SU-DHL-6 (cell line): ENCODE results near the gene PRKN.

Experiments
- H2AFZ ChIP-seq: fragments of 200-600 bp; sonication (generic); 2 replicates; pipeline ENCODE4 v1.6.1; 2014; ENCODE audit warnings: low read depth, mild to moderate bottlenecking, moderate library complexity, mixed read lengths, antibody characterized with exemption, low read length; ENCODE audit not compliant: severe bottlenecking
- H3F3A ChIP-seq: fragments of 200-600 bp; shearing (Covaris generic); 2 replicates; pipeline ENCODE4 v1.6.0; 2016; ENCODE audit warnings: antibody characterized with exemption, mild to moderate bottlenecking; ENCODE audit not compliant: insufficient read depth
- H3K27ac ChIP-seq: fragments of 200-600 bp; sonication (generic); 2 replicates; pipeline ENCODE4 v1.5.1; 2016; ENCODE audit warnings: low read depth, mild to moderate bottlenecking, low read length, moderate library complexity, mixed read lengths
- H3K27me3 ChIP-seq: fragments of 200-600 bp; sonication (generic), shearing (Covaris generic); 2 replicates; pipeline ENCODE4 v1.6.0; 2014; ENCODE audit warnings: mild to moderate bottlenecking, low read length
- H3K36me3 ChIP-seq: fragments of 200-600 bp; sonication (generic); 2 replicates; pipeline ENCODE4 v1.6.1; 2014; ENCODE audit warnings: mild to moderate bottlenecking, low read length, mixed read lengths
- H3K4me2 ChIP-seq: fragments of 300-600, 200-600 bp; shearing (Covaris generic), sonication (generic); 2 replicates; pipeline ENCODE4 v1.6.0; 2014; ENCODE audit warnings: low read length, low read depth, mild to moderate bottlenecking; ENCODE audit not compliant: poor library complexity, severe bottlenecking
- H3K4me3 ChIP-seq: fragments of 200-600 bp; sonication (generic); 2 replicates; pipeline ENCODE4 v1.5.1; 2014; ENCODE audit warnings: antibody characterized with exemption, low read length, mild to moderate bottlenecking, mixed read lengths; ENCODE audit not compliant: insufficient read depth, poor library complexity, severe bottlenecking
- H3K79me2 ChIP-seq: fragments of 200-600 bp; sonication (generic); 2 replicates; pipeline ENCODE4 v1.6.1; 2014; ENCODE audit warnings: mild to moderate bottlenecking, low read length, moderate library complexity; ENCODE audit not compliant: insufficient read depth
- H3K9ac ChIP-seq: fragments of 200-600 bp; sonication (generic); 2 replicates; pipeline ENCODE4 v1.7.0; 2014; ENCODE audit warnings: mild to moderate bottlenecking, low read length
- H3K9me2 ChIP-seq: fragments of 200-600 bp; sonication (generic); replicated peaks from 2 replicates; pipeline ENCODE4 v1.6.1; 2014; ENCODE audit warnings: low read length; ENCODE audit not compliant: insufficient read depth
- H3K9me3 ChIP-seq: fragments of 200-600 bp; sonication (generic); 2 replicates; pipeline ENCODE4 v1.6.1; 2014; ENCODE audit warnings: low read length, mixed read lengths; ENCODE audit not compliant: insufficient read depth
- H4K20me1 ChIP-seq: fragments of 200-600 bp; sonication (generic); 2 replicates; pipeline ENCODE4 v1.6.1; 2014; ENCODE audit warnings: low read depth, mild to moderate bottlenecking, antibody characterized with exemption, low read length, moderate library complexity, mixed read lengths
- EZH2phosphoT487 ChIP-seq: fragments of 200-600 bp; sonication (generic), shearing (Covaris generic); conservative IDR thresholded peaks from 2 replicates; pipeline ENCODE4 v1.6.1; 2018; ENCODE audit warnings: mild to moderate bottlenecking, antibody characterized with exemption, low read length, moderate library complexity, mixed read lengths
- TF ChIP-seq, protein P1 (sequence below): fragments of 200-600 bp; sonication (generic); IDR thresholded peaks from one replicate; pipeline ENCODE4 v1.5.1; 2017; ENCODE audit warnings: antibody characterized with exemption, mild to moderate bottlenecking, low read length, moderate library complexity; ENCODE audit not compliant: insufficient read depth, poor library complexity, severe bottlenecking

Gene PRKN

DNA sequence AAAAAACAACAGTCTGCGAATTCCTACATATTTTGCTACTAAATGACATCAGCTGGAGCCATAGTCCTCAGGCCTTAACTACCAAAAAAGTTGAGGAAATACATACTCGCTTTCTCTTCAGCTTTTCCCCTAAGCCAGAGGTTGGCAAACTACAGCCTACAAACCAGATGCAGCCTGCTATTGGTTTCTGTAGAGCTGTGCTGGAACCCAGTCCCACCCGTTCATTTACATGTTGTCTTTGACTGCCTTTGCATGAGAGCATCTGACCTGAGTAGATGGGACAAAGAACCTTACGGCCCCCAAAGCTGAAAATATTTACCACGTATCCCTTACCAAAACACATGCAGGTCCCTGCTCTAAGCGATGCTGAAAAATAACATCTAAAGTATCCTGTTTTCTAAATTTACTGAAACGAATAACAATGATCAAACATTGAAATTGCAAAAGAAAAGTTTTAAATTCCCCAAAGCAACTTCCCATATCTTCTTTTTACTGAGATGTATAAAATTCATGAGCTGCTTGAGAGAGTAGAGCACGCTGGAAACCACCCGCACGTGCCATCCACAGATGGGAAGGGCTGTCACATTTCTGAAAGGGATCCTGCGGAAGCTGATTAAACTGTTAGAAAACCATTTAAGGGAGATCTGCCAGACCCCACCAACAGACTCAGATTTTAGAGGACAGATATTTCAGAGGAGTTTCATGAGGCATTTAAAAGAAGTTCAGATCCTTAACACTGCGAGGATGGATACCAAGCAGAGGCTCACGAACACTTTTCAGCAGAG is 124.1 kb downstream of the PRKN start:
- Histone ChIP-seq H3K36me3 (no peaks in the 10 kb centered on the region), H4K20me1 (no peaks in the 10 kb centered on the region), H3K4me3 (no peak overlapping the region), H3K27me3 (no peaks in the 10 kb centered on the region), H2AFZ (no peak overlapping the region), H3K9me2 (no peaks in the 10 kb centered on the region), H3K4me2 (no peak overlapping the region), H3F3A (no peaks in the 10 kb centered on the region), H3K27ac (no peak overlapping the region), H3K9me3 (no peaks in the 10 kb centered on the region), H3K79me2 (no peaks in the 10 kb centered on the region), H3K9ac (no peak overlapping the region)
- TF ChIP-seq EZH2phosphoT487: no peak
- TF ChIP-seq, protein P1, sequence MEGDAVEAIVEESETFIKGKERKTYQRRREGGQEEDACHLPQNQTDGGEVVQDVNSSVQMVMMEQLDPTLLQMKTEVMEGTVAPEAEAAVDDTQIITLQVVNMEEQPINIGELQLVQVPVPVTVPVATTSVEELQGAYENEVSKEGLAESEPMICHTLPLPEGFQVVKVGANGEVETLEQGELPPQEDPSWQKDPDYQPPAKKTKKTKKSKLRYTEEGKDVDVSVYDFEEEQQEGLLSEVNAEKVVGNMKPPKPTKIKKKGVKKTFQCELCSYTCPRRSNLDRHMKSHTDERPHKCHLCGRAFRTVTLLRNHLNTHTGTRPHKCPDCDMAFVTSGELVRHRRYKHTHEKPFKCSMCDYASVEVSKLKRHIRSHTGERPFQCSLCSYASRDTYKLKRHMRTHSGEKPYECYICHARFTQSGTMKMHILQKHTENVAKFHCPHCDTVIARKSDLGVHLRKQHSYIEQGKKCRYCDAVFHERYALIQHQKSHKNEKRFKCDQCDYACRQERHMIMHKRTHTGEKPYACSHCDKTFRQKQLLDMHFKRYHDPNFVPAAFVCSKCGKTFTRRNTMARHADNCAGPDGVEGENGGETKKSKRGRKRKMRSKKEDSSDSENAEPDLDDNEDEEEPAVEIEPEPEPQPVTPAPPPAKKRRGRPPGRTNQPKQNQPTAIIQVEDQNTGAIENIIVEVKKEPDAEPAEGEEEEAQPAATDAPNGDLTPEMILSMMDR: no peak

DNA sequence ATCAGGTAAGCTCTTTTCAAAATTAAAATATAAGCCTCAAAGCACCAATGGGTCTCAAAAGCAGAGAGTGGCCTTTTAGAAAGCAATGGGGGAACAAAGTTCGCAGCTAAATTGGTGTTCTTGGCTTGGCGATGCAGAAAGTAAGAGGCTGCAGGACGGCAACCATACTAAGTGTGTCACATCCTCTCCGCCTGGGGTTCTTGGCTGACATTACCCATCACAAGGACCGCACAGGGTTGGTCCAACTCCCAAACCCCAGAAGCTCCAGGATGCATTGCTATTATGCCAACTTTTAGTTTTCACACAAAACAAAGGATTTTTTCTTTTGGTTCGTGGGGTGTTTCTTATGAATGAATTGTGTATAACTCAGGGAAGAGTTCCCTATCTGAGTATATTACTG is 124.8 kb downstream of the PRKN start:
- Histone ChIP-seq H3F3A (no peaks in the 10 kb centered on the region), H3K9me3 (no peaks in the 10 kb centered on the region), H3K4me2 (no peak overlapping the region), H3K79me2 (no peaks in the 10 kb centered on the region), H3K36me3 (no peaks in the 10 kb centered on the region), H2AFZ (no peak overlapping the region), H3K4me3 (no peak overlapping the region), H3K27me3 (no peaks in the 10 kb centered on the region), H3K9ac (no peak overlapping the region), H3K27ac (no peak overlapping the region), H3K9me2 (no peaks in the 10 kb centered on the region), H4K20me1 (no peaks in the 10 kb centered on the region)
- TF ChIP-seq, protein P1: no peak
- no peak for TF ChIP-seq EZH2phosphoT487

DNA sequence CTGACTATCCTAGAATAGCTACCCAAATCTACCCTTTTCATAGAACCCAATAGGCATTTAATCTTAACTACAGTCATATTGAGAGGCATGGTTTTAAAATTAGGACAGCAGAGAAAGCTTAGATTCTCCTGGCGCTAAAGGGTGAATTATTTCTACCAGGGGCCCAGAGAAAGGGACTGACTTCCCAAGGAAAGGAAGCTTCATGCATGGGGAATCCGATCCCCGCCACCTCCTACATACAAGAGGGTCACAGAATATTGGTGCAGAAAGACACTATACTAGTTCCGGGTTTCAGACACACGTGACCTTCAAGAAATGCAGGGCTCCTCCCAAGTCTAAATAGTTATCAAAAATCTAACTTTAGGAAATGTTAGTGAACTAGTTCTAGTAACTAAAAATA is 130.9 kb downstream of the PRKN start:
- H3F3A ChIP-seq: no peaks in the 10 kb centered on the region
- no peak overlapping the region for H3K27ac ChIP-seq
- no peak overlapping the region for H3K9ac ChIP-seq
- no peaks in the 10 kb centered on the region for H3K27me3 ChIP-seq
- no peak overlapping the region for H3K4me3 ChIP-seq
- H3K4me2 ChIP-seq: no peak overlapping the region
- no peaks in the 10 kb centered on the region for H3K79me2 ChIP-seq
- TF ChIP-seq EZH2phosphoT487: no peak
- TF ChIP-seq, protein P1: no peak
- H3K9me3 ChIP-seq: no peaks in the 10 kb centered on the region
- no peaks in the 10 kb centered on the region for H4K20me1 ChIP-seq
- H3K9me2 ChIP-seq: no peaks in the 10 kb centered on the region
- no peaks in the 10 kb centered on the region for H3K36me3 ChIP-seq
- H2AFZ ChIP-seq: no peak overlapping the region
